Activated naive CD4-positive, alpha-beta T cell (primary cell): ENCODE measurements around the gene ZNF76.
A peak's percentile ranks its signal among the peaks of the same experiment; 100 is the strongest.

Source experiments
- DNase-seq, 4 experiments: peaks; one replicate each; lab custom pipeline; 2025; lab: John Stamatoyannopoulos, UW

The ZNF76 gene

GRCh38 chr6:35267897-35268296 lies 8.4 kb downstream of the ZNF76 start:
- no peak for DNase-seq

DNA sequence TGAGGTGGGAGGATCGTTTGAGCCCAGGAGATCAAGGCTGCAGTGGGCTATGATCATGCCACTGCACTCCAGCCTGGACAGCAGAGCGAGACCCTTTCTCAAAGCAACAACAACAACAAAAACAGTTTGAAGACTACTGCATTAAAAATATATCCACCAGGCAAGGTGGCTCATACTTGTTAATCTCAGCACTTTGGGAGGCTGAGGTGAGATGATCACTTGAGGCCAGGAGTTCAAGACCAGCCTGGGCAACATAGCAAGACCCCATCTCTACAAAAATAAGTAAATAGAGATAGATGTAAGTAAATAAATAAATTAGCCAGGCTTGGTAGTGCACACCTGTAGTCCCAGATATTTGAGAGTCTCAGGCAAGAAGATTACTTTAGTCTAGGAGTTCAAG lies 12.5 kb downstream of the ZNF76 start:
- no peak for DNase-seq

- DNase-seq, result no peak
Observed at GRCh38 chr6:35273822-35274559, 14.5 kb downstream of the ZNF76 start.

GRCh38 chr6:35275744-35276260 lies 16.3 kb downstream of the ZNF76 start:
- no peak for DNase-seq

- DNase-seq, result no peak
Observed at GRCh38 chr6:35278708-35279107, 19.2 kb downstream of the ZNF76 start.

- DNase-seq, result no peak
Observed at GRCh38 chr6:35280903-35281302, 21.4 kb downstream of the ZNF76 start.

DNA sequence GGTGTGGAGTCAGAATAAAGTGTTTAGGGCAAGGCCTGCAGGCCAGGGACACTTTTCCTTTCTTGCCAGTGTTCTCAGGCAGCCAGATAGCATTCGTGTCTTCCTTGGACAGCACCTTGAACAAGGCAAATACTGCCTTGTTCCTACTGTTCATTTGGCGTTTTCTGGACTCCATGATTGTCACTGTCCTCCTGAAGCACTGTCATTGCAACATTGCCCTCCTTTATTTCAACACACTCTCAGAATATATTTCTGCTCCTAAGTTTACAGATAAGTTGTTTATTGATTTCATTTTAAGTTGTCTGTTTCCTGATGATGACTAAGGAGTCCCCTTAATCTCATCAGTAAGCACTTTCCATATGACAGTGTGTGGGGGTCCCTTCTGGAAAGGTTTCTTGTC lies 22.9 kb downstream of the ZNF76 start:
- DNase-seq, result no peak

- no peak for DNase-seq
Observed at GRCh38 chr6:35283361-35283760, 23.8 kb downstream of the ZNF76 start.

- DNase-seq, result no peak
Observed at GRCh38 chr6:35287671-35288396, 28.3 kb downstream of the ZNF76 start.

- DNase-seq, result no peak
Observed at GRCh38 chr6:35288834-35289233, 29.3 kb downstream of the ZNF76 start.

GRCh38 chr6:35291491-35291890 lies 32.0 kb downstream of the ZNF76 start:
- no peak for DNase-seq

DNA sequence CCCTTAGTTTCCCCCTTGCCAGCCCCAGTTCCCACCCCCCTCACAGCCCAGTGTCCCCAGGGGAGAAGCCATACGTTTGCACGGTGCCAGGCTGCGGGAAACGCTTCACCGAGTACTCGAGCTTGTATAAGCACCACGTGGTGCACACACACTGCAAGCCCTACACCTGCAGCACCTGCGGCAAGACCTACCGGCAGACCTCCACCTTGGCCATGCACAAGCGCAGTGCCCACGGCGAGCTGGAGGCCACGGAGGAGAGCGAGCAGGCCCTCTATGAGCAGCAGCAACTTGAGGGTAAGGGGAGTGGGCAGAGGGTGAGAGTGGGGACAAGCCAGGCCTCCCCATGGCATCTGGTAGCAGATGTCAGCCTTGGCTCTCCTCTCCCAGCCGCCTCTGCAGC lies 33.0 kb downstream of the ZNF76 start:
- DNase-seq, result no peak

DNA sequence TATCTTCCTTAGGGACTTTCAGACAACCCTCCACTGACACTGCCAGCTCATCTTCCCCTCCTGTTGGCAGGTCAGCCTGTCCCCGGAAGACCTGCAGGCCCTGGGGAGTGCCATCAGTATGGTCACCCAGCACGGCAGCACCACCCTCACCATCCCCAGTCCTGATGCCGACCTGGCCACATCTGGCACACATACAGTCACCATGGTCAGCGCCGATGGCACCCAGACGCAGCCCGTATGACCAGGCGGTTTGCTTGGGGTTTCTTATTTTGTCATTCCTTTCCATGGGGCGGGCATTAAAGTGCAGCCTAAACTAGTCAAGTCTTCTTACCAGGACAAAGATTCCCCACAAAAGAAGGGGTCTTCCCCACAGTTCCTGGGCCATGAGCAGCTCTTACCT lies 34.1 kb downstream of the ZNF76 start:
- DNase-seq, result no peak

- DNase-seq, result peak in 3 of 4 experiments; percentile 17 to 44 (median 21)
Observed at GRCh38 chr6:35294308-35294945, 34.9 kb downstream of the ZNF76 start.

GRCh38 chr6:35295036-35295435 lies 35.5 kb downstream of the ZNF76 start:
- no peak for DNase-seq

GRCh38 chr6:35295521-35296315 lies 36.2 kb downstream of the ZNF76 start:
- DNase-seq, result no peak

- no peak for DNase-seq
Observed at GRCh38 chr6:35296931-35297600, 37.5 kb downstream of the ZNF76 start.

GRCh38 chr6:35297601-35298481 lies 38.3 kb downstream of the ZNF76 start, which contains the start of gene DEF6:
DEF6 (plus strand) TSS chr6:35297818; CDS start chr6:35297857, 39 bp downstream.
- DNase-seq, result peak; percentile 61 to 82 (median 74)

GRCh38 chr6:35298625-35299140 lies 39.1 kb downstream of the ZNF76 start:
- DNase-seq, result no peak

GRCh38 chr6:35299674-35300073 lies 40.1 kb downstream of the ZNF76 start:
- peak in 1 of 4 experiments; percentile 12 for DNase-seq
